Measurements from ENCODE around the gene MRPL11. TPM values are rescaled to one million over a fixed set of nuclear protein-coding genes. Genes with fewer than 3 reads are reported as not detected.
"Not testable (repeated sequence)": the region's sequence is repeated elsewhere in the genome, so short reads cannot be mapped to it uniquely, and the experiment has no call there.

MRPL11 gene
- total and polyA plus RNA-seq, 2 donors, result 45.3 to 84.3 TPM

- WGBS, result 97% methylated on average over 1 of the region's 1 CpG
- DNase-seq (ENCODE audit: low read depth in 6 of 9, low spot score in 9 of 9), result no peak
- peaks cover 0 to 2% of the 10 kb centered on the region in 2 donors for H3K36me3 ChIP-seq (ENCODE audit: control insufficient read depth in 2 of 2, insufficient read depth in 2 of 2, low read length in 1 of 2)
- H3K4me1 ChIP-seq (ENCODE audit: control insufficient read depth in 2 of 2, insufficient read depth in 2 of 2, low read length in 2 of 2), result peaks cover 6 to 30% of the 10 kb centered on the region in 2 donors
- peaks cover 0 to 10% of the 10 kb centered on the region in 2 donors for H3K27me3 ChIP-seq (ENCODE audit: control insufficient read depth in 2 of 2, insufficient read depth in 1 of 2, low read length in 1 of 2)
- H3K27ac ChIP-seq (ENCODE audit: low read depth in 1 of 2, low read length in 1 of 2), result no peak overlapping the region
- H3K9me3 ChIP-seq (ENCODE audit: control insufficient read depth in 2 of 2, insufficient read depth in 1 of 2, low read length in 1 of 2), result no peaks in the 10 kb centered on the region
- H3K4me3 ChIP-seq (ENCODE audit: low read length in 2 of 2), result no peak overlapping the region
Measured at GRCh38 chr11:66469441-66469840, 30.8 kb upstream of the MRPL11 start.

GRCh38 chr11:66468691-66469090 is 30.0 kb upstream of the MRPL11 start:
- H3K27me3 ChIP-seq (ENCODE audit: control insufficient read depth in 2 of 2, insufficient read depth in 1 of 2, low read length in 1 of 2), result peaks cover 0 to 10% of the 10 kb centered on the region in 2 donors

GRCh38 chr11:66467756-66468155 is 29.1 kb upstream of the MRPL11 start:
- DNase-seq (ENCODE audit: low read depth in 6 of 9, low spot score in 9 of 9), result peak in 3 of 9 donors; percentile 11 to 46 (median 17)
- Histone ChIP-seq H3K27ac (ENCODE audit: low read depth in 1 of 2, low read length in 1 of 2) (no peak overlapping the region), H3K4me3 (ENCODE audit: low read length in 2 of 2) (no peak overlapping the region), H3K9me3 (ENCODE audit: control insufficient read depth in 2 of 2, insufficient read depth in 1 of 2, low read length in 1 of 2) (peaks cover 0 to 7% of the 10 kb centered on the region in 2 donors), H3K36me3 (ENCODE audit: control insufficient read depth in 2 of 2, insufficient read depth in 2 of 2, low read length in 1 of 2) (no peaks in the 10 kb centered on the region), H3K4me1 (ENCODE audit: control insufficient read depth in 2 of 2, insufficient read depth in 2 of 2, low read length in 2 of 2) (peaks cover 6 to 30% of the 10 kb centered on the region in 2 donors), H3K27me3 (ENCODE audit: control insufficient read depth in 2 of 2, insufficient read depth in 1 of 2, low read length in 1 of 2) (peaks cover 0 to 10% of the 10 kb centered on the region in 2 donors)
- WGBS, result 51% methylated on average over 6 of the region's 6 CpGs

More at GRCh38 chr11:66468691-66469090, 30.0 kb upstream of the MRPL11 start:
- Histone ChIP-seq H3K27ac (ENCODE audit: low read depth in 1 of 2, low read length in 1 of 2) (no peak overlapping the region), H3K4me3 (ENCODE audit: low read length in 2 of 2) (no peak overlapping the region), H3K9me3 (ENCODE audit: control insufficient read depth in 2 of 2, insufficient read depth in 1 of 2, low read length in 1 of 2) (no peaks in the 10 kb centered on the region), H3K36me3 (ENCODE audit: control insufficient read depth in 2 of 2, insufficient read depth in 2 of 2, low read length in 1 of 2) (peaks cover 0 to 2% of the 10 kb centered on the region in 2 donors), H3K4me1 (ENCODE audit: control insufficient read depth in 2 of 2, insufficient read depth in 2 of 2, low read length in 2 of 2) (peaks cover 6 to 30% of the 10 kb centered on the region in 2 donors)
- 92% methylated on average over 6 of the region's 6 CpGs for WGBS
- no peak for DNase-seq (ENCODE audit: low read depth in 6 of 9, low spot score in 9 of 9)

GRCh38 chr11:66467034-66467659 is 28.5 kb upstream of the MRPL11 start:
- Histone ChIP-seq H3K27me3 (ENCODE audit: control insufficient read depth in 2 of 2, insufficient read depth in 1 of 2, low read length in 1 of 2) (peaks cover 0 to 10% of the 10 kb centered on the region in 2 donors), H3K36me3 (ENCODE audit: control insufficient read depth in 2 of 2, insufficient read depth in 2 of 2, low read length in 1 of 2) (no peaks in the 10 kb centered on the region), H3K27ac (ENCODE audit: low read depth in 1 of 2, low read length in 1 of 2) (no peak overlapping the region), H3K4me3 (ENCODE audit: low read length in 2 of 2) (peak overlapping the region; percentile 44 to 68), H3K4me1 (ENCODE audit: control insufficient read depth in 2 of 2, insufficient read depth in 2 of 2, low read length in 2 of 2) (peaks cover 6 to 30% of the 10 kb centered on the region in 2 donors), H3K9me3 (ENCODE audit: control insufficient read depth in 2 of 2, insufficient read depth in 1 of 2, low read length in 1 of 2) (peaks cover 0 to 7% of the 10 kb centered on the region in 2 donors)
- peak in 4 of 9 donors; percentile 9 to 38 (median 22) for DNase-seq (ENCODE audit: low read depth in 6 of 9, low spot score in 9 of 9)
- WGBS, result 4% methylated on average over 72 of the region's 72 CpGs

GRCh38 chr11:66466225-66467033 is 27.8 kb upstream of the MRPL11 start, which contains the start of gene PELI3:
Gene PELI3, plus strand, starts transcription at chr11:66466905. Its CDS starts 1,224 bp downstream, at chr11:66468129.
- peaks cover 0 to 7% of the 10 kb centered on the region in 2 donors for H3K9me3 ChIP-seq (ENCODE audit: control insufficient read depth in 2 of 2, insufficient read depth in 1 of 2, low read length in 1 of 2)
- peak within 1 kb of the TSS; percentile 75 to 81 for H3K27ac ChIP-seq (ENCODE audit: low read depth in 1 of 2, low read length in 1 of 2)
- H3K4me3 ChIP-seq (ENCODE audit: low read length in 2 of 2), result peak within 1 kb of the TSS; percentile 68 to 70
- DNase-seq (ENCODE audit: low read depth in 6 of 9, low spot score in 9 of 9), result peak; percentile 77 to 95 (median 89)
- WGBS, result 1% methylated on average over 63 of the region's 63 CpGs
- H3K4me1 ChIP-seq (ENCODE audit: control insufficient read depth in 2 of 2, insufficient read depth in 2 of 2, low read length in 2 of 2), result peaks cover 6 to 30% of the 10 kb centered on the region in 2 donors
- peaks cover 0 to 10% of the 10 kb centered on the region in 2 donors for H3K27me3 ChIP-seq (ENCODE audit: control insufficient read depth in 2 of 2, insufficient read depth in 1 of 2, low read length in 1 of 2)
- no peaks in the 10 kb centered on the region for H3K36me3 ChIP-seq (ENCODE audit: control insufficient read depth in 2 of 2, insufficient read depth in 2 of 2, low read length in 1 of 2)

DNA sequence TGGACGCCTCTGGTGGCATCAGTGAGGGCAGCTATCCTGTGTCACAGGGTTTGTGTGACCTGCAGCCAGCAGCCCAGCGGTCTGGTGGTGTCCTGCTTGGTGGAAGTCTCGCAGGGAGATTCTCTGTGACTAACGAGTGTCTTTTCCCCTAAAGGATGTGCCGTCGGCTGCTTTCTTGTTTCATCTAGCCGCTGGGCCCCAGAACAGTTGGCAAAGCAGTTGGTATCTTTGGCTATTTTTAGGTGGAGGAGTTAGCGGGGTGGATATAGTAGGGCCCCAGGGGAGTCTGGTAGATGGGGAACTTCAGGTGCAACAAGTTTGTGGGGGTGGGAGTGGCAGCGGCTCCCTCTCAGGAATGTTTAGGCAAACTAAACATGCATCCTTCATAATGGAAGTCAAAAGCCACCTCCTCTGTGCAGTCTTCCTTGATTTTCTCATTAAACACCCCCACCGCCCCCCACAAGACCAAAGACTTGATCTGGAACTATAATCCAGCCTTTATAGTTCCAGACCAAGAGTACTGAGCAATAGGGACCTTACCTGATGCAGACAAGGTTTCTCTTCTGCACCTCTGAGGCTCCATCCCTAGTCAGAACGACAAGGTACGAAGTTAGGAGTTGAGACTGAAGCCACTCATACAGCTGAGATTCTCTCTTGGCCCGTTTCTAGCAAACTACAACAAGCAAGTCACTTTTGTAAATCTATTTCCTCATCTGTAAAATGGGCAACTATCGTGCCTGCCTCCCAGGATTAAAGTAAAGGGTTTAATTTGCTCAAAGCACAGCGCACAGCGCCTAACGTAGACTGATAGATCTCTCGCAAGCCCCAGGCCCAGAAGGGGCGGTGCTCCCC is 27.0 kb upstream of the MRPL11 start:
- peaks cover 0 to 10% of the 10 kb centered on the region in 2 donors for H3K27me3 ChIP-seq (ENCODE audit: control insufficient read depth in 2 of 2, insufficient read depth in 1 of 2, low read length in 1 of 2)
- no peaks in the 10 kb centered on the region for H3K36me3 ChIP-seq (ENCODE audit: control insufficient read depth in 2 of 2, insufficient read depth in 2 of 2, low read length in 1 of 2)
- DNase-seq (ENCODE audit: low read depth in 6 of 9, low spot score in 9 of 9), result peak in 3 of 9 donors; percentile 4 to 28 (median 18)
- 38% methylated on average over 19 of the region's 19 CpGs for WGBS
- peak overlapping the region; percentile 68 to 70 for H3K4me3 ChIP-seq (ENCODE audit: low read length in 2 of 2)
- H3K27ac ChIP-seq (ENCODE audit: low read depth in 1 of 2, low read length in 1 of 2), result peak overlapping the region in 1 of 2 donors; percentile 81
- H3K4me1 ChIP-seq (ENCODE audit: control insufficient read depth in 2 of 2, insufficient read depth in 2 of 2, low read length in 2 of 2), result peaks cover 6 to 30% of the 10 kb centered on the region in 2 donors
- H3K9me3 ChIP-seq (ENCODE audit: control insufficient read depth in 2 of 2, insufficient read depth in 1 of 2, low read length in 1 of 2), result peaks cover 0 to 7% of the 10 kb centered on the region in 2 donors

GRCh38 chr11:66464916-66465315 is 26.3 kb upstream of the MRPL11 start:
- Histone ChIP-seq H3K9me3 (ENCODE audit: control insufficient read depth in 2 of 2, insufficient read depth in 1 of 2, low read length in 1 of 2) (peaks cover 0 to 7% of the 10 kb centered on the region in 2 donors), H3K4me1 (ENCODE audit: control insufficient read depth in 2 of 2, insufficient read depth in 2 of 2, low read length in 2 of 2) (peaks cover 6 to 30% of the 10 kb centered on the region in 2 donors), H3K27me3 (ENCODE audit: control insufficient read depth in 2 of 2, insufficient read depth in 1 of 2, low read length in 1 of 2) (peaks cover 0 to 10% of the 10 kb centered on the region in 2 donors), H3K27ac (ENCODE audit: low read depth in 1 of 2, low read length in 1 of 2) (no peak overlapping the region), H3K4me3 (ENCODE audit: low read length in 2 of 2) (no peak overlapping the region), H3K36me3 (ENCODE audit: control insufficient read depth in 2 of 2, insufficient read depth in 2 of 2, low read length in 1 of 2) (no peaks in the 10 kb centered on the region)
- WGBS, result 100% methylated on average over 1 of the region's 1 CpG
- no peak for DNase-seq (ENCODE audit: low read depth in 6 of 9, low spot score in 9 of 9)

GRCh38 chr11:66464116-66464515 is 25.5 kb upstream of the MRPL11 start:
- not testable (repeated sequence) for H3K36me3 ChIP-seq (ENCODE audit: control insufficient read depth in 2 of 2, insufficient read depth in 2 of 2, low read length in 1 of 2); H3K27ac ChIP-seq (ENCODE audit: low read depth in 1 of 2, low read length in 1 of 2); H3K4me3 ChIP-seq (ENCODE audit: low read length in 2 of 2); DNase-seq (ENCODE audit: low read depth in 6 of 9, low spot score in 9 of 9); H3K27me3 ChIP-seq (ENCODE audit: control insufficient read depth in 2 of 2, insufficient read depth in 1 of 2, low read length in 1 of 2); H3K9me3 ChIP-seq (ENCODE audit: control insufficient read depth in 2 of 2, insufficient read depth in 1 of 2, low read length in 1 of 2)
- peaks cover 6 to 30% of the 10 kb centered on the region in 2 donors for H3K4me1 ChIP-seq (ENCODE audit: control insufficient read depth in 2 of 2, insufficient read depth in 2 of 2, low read length in 2 of 2)
- 99% methylated on average over 5 of the region's 5 CpGs for WGBS
